Breast epithelium (tissue), 4 donors: ENCODE results near the gene ARMC9. TPM values are rescaled to one million over a fixed set of nuclear protein-coding genes. Genes with fewer than 3 reads are reported as not detected.

Experiments used
- DNase-seq, 2 donors: peaks; one replicate each; pipeline ENCODE4 v3.0.0-alpha.2; 2019; ENCODE audit warnings: low spot score in 2 of 2
- H3K27ac ChIP-seq, 2 donors: fragments of 200-600 bp; sonication (generic) in 1 of 2; one replicate each; pipeline ENCODE4 v1.5.1; 2016 to 2019; ENCODE audit warnings: mild to moderate bottlenecking in 1 of 2
- H3K27me3 ChIP-seq, 2 donors: fragments of 200-600 bp; sonication (generic) in 1 of 2; one replicate each; pipeline versions ENCODE4 v1.5.1 to v1.6.0; 2017 to 2019; ENCODE audit warnings: control low read depth in 1 of 2, mild to moderate bottlenecking in 1 of 2
- H3K36me3 ChIP-seq: fragments of 200-600 bp; one replicate; pipeline ENCODE4 v1.5.1; 2019
- H3K4me1 ChIP-seq, 2 donors: fragments of 200-600 bp; sonication (generic); one replicate each; pipeline ENCODE4 v1.5.1; 2016 to 2019; ENCODE audit warnings: control low read depth in 1 of 2
- H3K4me3 ChIP-seq, 3 donors: fragments of 200-600 bp; sonication (generic); 1 replicate in 2 of 3; 2 replicates in 1 of 3; pipeline ENCODE4 v1.5.1; 2016 to 2019; ENCODE audit warnings: mild to moderate bottlenecking in 3 of 3, moderate library complexity in 2 of 3
- H3K9me3 ChIP-seq, 2 donors: fragments of 200-600 bp; sonication (generic) in 1 of 2; one replicate each; pipeline ENCODE4 v1.5.1; 2016 to 2019; ENCODE audit warnings: control low read depth in 1 of 2
- CTCF ChIP-seq, 3 donors: fragments of 450-650 bp; IDR thresholded peaks; one replicate each; pipeline ENCODE4 v1.5.1; 2016 to 2017; ENCODE audit warnings: antibody characterized with exemption in 3 of 3, mild to moderate bottlenecking in 3 of 3, moderate library complexity in 3 of 3
- POLR2A ChIP-seq: fragments of 450-650 bp; IDR thresholded peaks from one replicate; pipeline ENCODE4 v1.6.1; 2016; ENCODE audit warnings: antibody characterized with exemption, mild to moderate bottlenecking, moderate library complexity
- POLR2AphosphoS5 ChIP-seq, 3 donors: sonication (generic); formaldehyde crosslinking; IDR thresholded peaks; one replicate each; pipeline ENCODE4 v1.6.1; 2017; ENCODE audit warnings: antibody characterized with exemption in 3 of 3
- intact Hi-C: fragments of 100-400 bp; cut with DNase I; formaldehyde crosslinking; loops from one replicate; pipeline ENCODE4 v1.15.1; 2023; ENCODE audit warnings: low total_unique reads
- total RNA-seq, 3 donors: library from RNA; depleted of rRNA; stranded (reverse); fragments of >200 nt; gene quantifications; one replicate each; pipeline ENCODE4 v1.1.0, GENCODE V29; 2016

ARMC9 gene
- total RNA-seq, 3 donors from 2014 or later = 4.0 to 20.8 (median 18.0) TPM

- no peak for DNase-seq
- H3K36me3 ChIP-seq = no peaks in the 10 kb centered on the region
- intact Hi-C loops = no loop called here
- H3K4me3 ChIP-seq = no peak overlapping the region
- no peak overlapping the region for H3K27ac ChIP-seq
- no peaks in the 10 kb centered on the region for H3K4me1 ChIP-seq
- TF ChIP-seq CTCF (IDR thresholded peaks at IDR 0.05) (no peak), POLR2AphosphoS5 (IDR thresholded peaks at IDR 0.05) (no peak), POLR2A (no peak)
- H3K9me3 ChIP-seq = no peaks in the 10 kb centered on the region
- H3K27me3 ChIP-seq = no peaks in the 10 kb centered on the region
Observed at GRCh38 chr2:231382116-231382515, 183.7 kb downstream of the ARMC9 start.

DNA sequence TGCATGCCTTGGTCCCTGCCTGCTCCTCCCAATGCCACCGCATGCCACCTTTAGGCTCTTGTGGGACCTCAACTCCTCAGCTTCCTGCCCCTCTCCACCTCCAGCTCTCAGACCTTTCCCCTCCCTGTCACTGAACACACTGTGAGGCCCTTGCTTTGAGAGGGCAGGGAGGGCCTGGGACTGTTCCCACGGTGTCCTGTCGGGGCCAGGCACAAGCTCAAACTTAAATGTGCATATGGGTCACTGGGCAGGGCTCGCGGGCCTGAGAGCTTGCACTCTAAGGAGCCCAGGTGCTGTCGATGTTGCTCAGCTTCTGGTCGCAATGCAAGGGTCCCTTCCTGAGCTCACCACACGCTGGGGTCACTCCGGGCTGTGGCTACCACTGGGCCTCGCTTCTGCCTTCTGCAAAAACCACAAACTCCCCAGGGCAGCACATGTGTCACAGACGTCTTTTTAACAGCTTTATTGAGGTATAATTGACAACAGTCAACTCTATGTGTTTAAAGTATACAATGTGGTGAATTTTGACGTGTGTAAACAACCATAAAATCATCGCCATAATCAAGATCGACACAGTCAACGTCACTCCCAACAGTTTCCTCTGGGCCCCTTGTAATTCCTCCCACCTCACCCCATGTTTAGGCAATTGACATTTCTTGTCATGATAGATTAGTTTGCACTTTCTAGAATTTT lies 185.1 kb downstream of the ARMC9 start:
- Histone ChIP-seq H3K27me3 (no peaks in the 10 kb centered on the region), H3K36me3 (no peaks in the 10 kb centered on the region), H3K4me3 (no peak overlapping the region), H3K9me3 (no peaks in the 10 kb centered on the region), H3K4me1 (no peaks in the 10 kb centered on the region), H3K27ac (no peak overlapping the region)
- no peak for TF ChIP-seq CTCF (IDR thresholded peaks at IDR 0.05)
- no peak for TF ChIP-seq POLR2A
- DNase-seq = no peak
- intact Hi-C loops = no loop called here

DNA sequence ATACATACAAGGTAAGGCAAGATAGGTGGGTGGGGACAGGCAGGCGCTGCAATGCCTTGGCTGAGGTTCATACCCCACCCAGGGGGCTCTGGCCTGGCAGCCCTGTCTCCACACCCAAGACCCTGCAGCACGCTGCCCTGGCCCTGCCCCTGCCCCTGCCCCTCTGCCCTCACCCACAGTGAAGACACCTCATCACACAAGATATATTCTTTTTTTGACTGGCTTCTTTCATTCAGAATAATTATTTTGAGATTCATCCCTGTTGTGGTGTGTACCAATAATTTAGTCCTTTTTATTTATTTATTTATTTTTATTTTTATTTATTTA lies 185.6 kb downstream of the ARMC9 start:
- intact Hi-C loops = no loop called here
- Histone ChIP-seq H3K27me3 (no peaks in the 10 kb centered on the region), H3K4me3 (no peak overlapping the region), H3K9me3 (no peaks in the 10 kb centered on the region), H3K27ac (no peak overlapping the region), H3K4me1 (no peaks in the 10 kb centered on the region), H3K36me3 (no peaks in the 10 kb centered on the region)
- no peak for DNase-seq
- no peak for TF ChIP-seq POLR2A
- no peak for TF ChIP-seq CTCF (IDR thresholded peaks at IDR 0.05)
- TF ChIP-seq POLR2AphosphoS5 (IDR thresholded peaks at IDR 0.05) = no peak

- intact Hi-C loops = no loop called here
- no peak overlapping the region for H3K4me3 ChIP-seq
- no peak for TF ChIP-seq POLR2A
- TF ChIP-seq POLR2AphosphoS5 (IDR thresholded peaks at IDR 0.05) = no peak
- no peak for TF ChIP-seq CTCF (IDR thresholded peaks at IDR 0.05)
Observed at GRCh38 chr2:231384970-231385369, 186.5 kb downstream of the ARMC9 start.

DNA sequence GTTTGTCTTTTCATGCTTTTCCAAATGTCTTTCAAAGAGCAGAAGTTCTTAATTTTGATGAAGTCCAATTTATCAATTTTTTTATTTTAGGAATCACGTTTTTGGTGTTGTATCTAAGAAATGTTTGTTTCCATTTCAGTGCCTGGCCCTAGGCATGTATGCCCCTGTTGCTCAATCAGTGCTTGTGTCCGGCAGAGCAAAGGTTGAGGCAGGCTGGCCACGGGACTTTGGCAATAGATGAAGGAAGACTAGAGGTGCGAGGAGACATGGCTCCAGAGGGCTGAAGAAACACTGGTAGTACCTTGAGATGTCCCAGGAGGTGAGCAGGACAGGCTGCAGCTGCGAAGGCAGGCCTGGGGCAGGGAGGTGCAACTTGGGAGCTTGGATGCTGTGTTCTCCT lies 187.0 kb downstream of the ARMC9 start:
- DNase-seq = no peak
- Histone ChIP-seq H3K36me3 (no peaks in the 10 kb centered on the region), H3K4me3 (no peak overlapping the region), H3K4me1 (no peaks in the 10 kb centered on the region), H3K9me3 (no peaks in the 10 kb centered on the region), H3K27ac (no peak overlapping the region), H3K27me3 (no peaks in the 10 kb centered on the region)
- TF ChIP-seq CTCF (IDR thresholded peaks at IDR 0.05) (no peak), POLR2A (no peak), POLR2AphosphoS5 (IDR thresholded peaks at IDR 0.05) (no peak)
- intact Hi-C loops = no loop called here

More at GRCh38 chr2:231384970-231385369, 186.5 kb downstream of the ARMC9 start:
- DNase-seq = no peak
- Histone ChIP-seq H3K4me1 (no peaks in the 10 kb centered on the region), H3K27me3 (no peaks in the 10 kb centered on the region), H3K27ac (no peak overlapping the region), H3K36me3 (no peaks in the 10 kb centered on the region), H3K9me3 (no peaks in the 10 kb centered on the region)
